ENCODE data around the gene EMP3. TPM values are rescaled to one million over a fixed set of nuclear protein-coding genes. Genes with fewer than 3 reads are reported as not detected.

Gene EMP3
- polyA plus RNA-seq, 3 donors, result 802 to 1,036 (median 996) TPM

- Mint-ChIP-seq H3K4me1 (no peaks in the 10 kb centered on the region), H3K36me3 (no peaks in the 10 kb centered on the region), H3K27me3 (ENCODE audit: low read depth in 3 of 3) (peaks cover 2 to 4% (median 2%) of the 10 kb centered on the region in 3 donors), H3K27ac (no peak overlapping the region), H3K4me3 (no peak overlapping the region), H3K9me3 (no peaks in the 10 kb centered on the region)
- no peaks in the 10 kb centered on the region for H3K4me1 ChIP-seq (ENCODE audit: control insufficient read depth in 1 of 2, insufficient read depth in 2 of 2, low read length in 2 of 2)
- no peak overlapping the region for H3K4me3 ChIP-seq (replicated peaks in 1 of 3; ENCODE audit: low read depth in 2 of 3, low read length in 3 of 3)
- H3K79me2 ChIP-seq (ENCODE audit: insufficient read depth, low read length), result no peaks in the 10 kb centered on the region
- WGBS (ENCODE audit: insufficient coverage), result 96% methylated on average over 9 of the region's 13 CpGs
- DNase-seq, result no peak
- intact Hi-C loops (cut with micrococcal nuclease), result no loop called here
- no peak for TF ChIP-seq CTCF (IDR thresholded peaks at IDR 0.05)
- H4K20me1 ChIP-seq (ENCODE audit: insufficient read depth, low read length), result no peaks in the 10 kb centered on the region
- no peaks in the 10 kb centered on the region for H3K27me3 ChIP-seq (ENCODE audit: control insufficient read depth in 2 of 2, insufficient read depth in 2 of 2, low read length in 2 of 2)
- H3K9ac ChIP-seq (ENCODE audit: insufficient read depth, low read length, poor library complexity, severe bottlenecking), result no peak overlapping the region
- H3K27ac ChIP-seq (ENCODE audit: low read depth in 1 of 2, low read length in 2 of 2), result no peak overlapping the region
- no peaks in the 10 kb centered on the region for H3K9me3 ChIP-seq (replicated peaks in 1 of 2; ENCODE audit: control insufficient read depth in 1 of 2, insufficient read depth in 1 of 2, low read length in 2 of 2)
- no peak overlapping the region for H3K4me2 ChIP-seq (replicated peaks; ENCODE audit: extremely low read depth, low read length, poor library complexity, severe bottlenecking)
- no peak overlapping the region for H2AFZ ChIP-seq (ENCODE audit: insufficient read depth, low read depth, low read length, poor library complexity, severe bottlenecking)
- no peaks in the 10 kb centered on the region for H3K36me3 ChIP-seq (replicated peaks in 1 of 2; ENCODE audit: control insufficient read depth in 1 of 2, insufficient read depth in 2 of 2, low read length in 2 of 2)
Measured at GRCh38 chr19:48303367-48303766, 22.0 kb upstream of the EMP3 start.

GRCh38 chr19:48303866-48304265, 21.5 kb upstream of the EMP3 start:
- H3K27ac Mint-ChIP-seq, result peak overlapping the region in 1 of 7 donors; percentile 8
- H3K36me3 ChIP-seq (replicated peaks in 1 of 2; ENCODE audit: control insufficient read depth in 1 of 2, insufficient read depth in 2 of 2, low read length in 2 of 2), result no peaks in the 10 kb centered on the region
- no peak overlapping the region for H3K4me3 ChIP-seq (replicated peaks in 1 of 3; ENCODE audit: low read depth in 2 of 3, low read length in 3 of 3)
- H3K9me3 Mint-ChIP-seq, result no peaks in the 10 kb centered on the region
- H3K9ac ChIP-seq (ENCODE audit: insufficient read depth, low read length, poor library complexity, severe bottlenecking), result no peak overlapping the region
- H3K79me2 ChIP-seq (ENCODE audit: insufficient read depth, low read length), result no peaks in the 10 kb centered on the region
- no peaks in the 10 kb centered on the region for H3K4me1 ChIP-seq (ENCODE audit: control insufficient read depth in 1 of 2, insufficient read depth in 2 of 2, low read length in 2 of 2)
- DNase-seq, result no peak
- no peaks in the 10 kb centered on the region for H3K27me3 ChIP-seq (ENCODE audit: control insufficient read depth in 2 of 2, insufficient read depth in 2 of 2, low read length in 2 of 2)
- 87% methylated on average over 15 of the region's 19 CpGs for WGBS (ENCODE audit: insufficient coverage)
- H3K27ac ChIP-seq (ENCODE audit: low read depth in 1 of 2, low read length in 2 of 2), result no peak overlapping the region
- intact Hi-C loops (cut with micrococcal nuclease), result no loop called here
- H3K4me1 Mint-ChIP-seq, result no peaks in the 10 kb centered on the region
- TF ChIP-seq CTCF (IDR thresholded peaks at IDR 0.05), result no peak
- H3K36me3 Mint-ChIP-seq, result no peaks in the 10 kb centered on the region
- H3K4me3 Mint-ChIP-seq, result no peak overlapping the region
- H2AFZ ChIP-seq (ENCODE audit: insufficient read depth, low read depth, low read length, poor library complexity, severe bottlenecking), result no peak overlapping the region
- H3K9me3 ChIP-seq (replicated peaks in 1 of 2; ENCODE audit: control insufficient read depth in 1 of 2, insufficient read depth in 1 of 2, low read length in 2 of 2), result no peaks in the 10 kb centered on the region
- no peak overlapping the region for H3K4me2 ChIP-seq (replicated peaks; ENCODE audit: extremely low read depth, low read length, poor library complexity, severe bottlenecking)
- no peaks in the 10 kb centered on the region for H4K20me1 ChIP-seq (ENCODE audit: insufficient read depth, low read length)
- H3K27me3 Mint-ChIP-seq (ENCODE audit: low read depth in 3 of 3), result peaks cover 2 to 4% (median 2%) of the 10 kb centered on the region in 3 donors
